ENCODE results near the gene ZNRF3. TPM values are rescaled to one million over a fixed set of nuclear protein-coding genes. Genes with fewer than 3 reads are reported as not detected.
"Not testable (repeated sequence)": the region's sequence is repeated elsewhere in the genome, so short reads cannot be mapped to it uniquely, and the experiment has no call there.

Gene ZNRF3
- polyA plus RNA-seq, 1 experiment, result 1.4 TPM

DNA sequence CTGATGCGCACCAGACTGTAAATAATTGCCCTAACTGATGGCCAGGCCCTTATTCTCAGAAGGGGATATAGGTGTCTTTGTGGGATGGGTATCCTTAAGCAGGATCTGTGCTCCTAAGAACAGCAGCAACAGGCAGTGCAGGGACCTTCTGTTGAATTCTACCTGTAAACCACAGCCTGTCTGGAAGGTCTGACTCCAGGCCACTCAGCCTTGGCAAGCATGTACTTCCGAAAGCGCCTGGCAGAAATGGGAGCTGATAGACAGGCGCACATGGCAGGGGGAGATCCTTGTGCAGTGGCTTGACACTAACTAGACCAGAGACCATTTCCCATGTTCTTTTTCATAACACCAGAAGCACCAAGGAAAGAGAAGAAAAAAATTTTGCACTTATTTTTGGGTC lies 119.2 kb downstream of the ZNRF3 start:
- DNase-seq (ENCODE audit: low read depth, low spot score), result no peak
- Histone ChIP-seq H3K4me3 (ENCODE audit: low read depth, low read length) (no peak overlapping the region), H3K27me3 (ENCODE audit: control insufficient read depth, insufficient read depth, low read length) (no peaks in the 10 kb centered on the region), H3K9me3 (ENCODE audit: control insufficient read depth, insufficient read depth, low read length) (no peaks in the 10 kb centered on the region), H3K27ac (ENCODE audit: low read depth, low read length) (no peak overlapping the region)
- POLR2A ChIA-PET, result no interaction called here
- CTCF ChIA-PET, result no interaction called here
- TF ChIP-seq, protein P1, sequence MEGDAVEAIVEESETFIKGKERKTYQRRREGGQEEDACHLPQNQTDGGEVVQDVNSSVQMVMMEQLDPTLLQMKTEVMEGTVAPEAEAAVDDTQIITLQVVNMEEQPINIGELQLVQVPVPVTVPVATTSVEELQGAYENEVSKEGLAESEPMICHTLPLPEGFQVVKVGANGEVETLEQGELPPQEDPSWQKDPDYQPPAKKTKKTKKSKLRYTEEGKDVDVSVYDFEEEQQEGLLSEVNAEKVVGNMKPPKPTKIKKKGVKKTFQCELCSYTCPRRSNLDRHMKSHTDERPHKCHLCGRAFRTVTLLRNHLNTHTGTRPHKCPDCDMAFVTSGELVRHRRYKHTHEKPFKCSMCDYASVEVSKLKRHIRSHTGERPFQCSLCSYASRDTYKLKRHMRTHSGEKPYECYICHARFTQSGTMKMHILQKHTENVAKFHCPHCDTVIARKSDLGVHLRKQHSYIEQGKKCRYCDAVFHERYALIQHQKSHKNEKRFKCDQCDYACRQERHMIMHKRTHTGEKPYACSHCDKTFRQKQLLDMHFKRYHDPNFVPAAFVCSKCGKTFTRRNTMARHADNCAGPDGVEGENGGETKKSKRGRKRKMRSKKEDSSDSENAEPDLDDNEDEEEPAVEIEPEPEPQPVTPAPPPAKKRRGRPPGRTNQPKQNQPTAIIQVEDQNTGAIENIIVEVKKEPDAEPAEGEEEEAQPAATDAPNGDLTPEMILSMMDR (IDR thresholded peaks at IDR 0.05; ENCODE audit: low read depth, low read length), result no peak

DNA sequence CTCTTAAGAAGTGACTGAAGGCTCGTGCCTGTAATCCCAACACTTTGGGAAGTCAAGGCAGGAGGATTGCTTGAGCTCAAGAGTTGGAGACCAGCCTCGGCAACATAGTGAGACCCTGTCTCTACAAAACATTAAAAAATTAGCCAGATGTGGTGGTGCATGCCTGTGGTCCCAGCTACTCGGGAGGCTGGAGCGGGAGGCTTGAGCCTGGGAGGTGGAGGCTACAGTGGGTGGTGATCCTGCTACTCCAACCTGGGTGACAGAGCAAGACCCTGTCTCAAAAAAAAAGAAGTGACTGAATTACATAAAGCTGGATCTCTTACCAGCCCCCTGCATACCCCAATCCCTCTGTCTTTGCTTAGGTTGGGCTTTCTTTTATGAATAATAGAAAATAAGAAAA lies 120.2 kb downstream of the ZNRF3 start:
- no peaks in the 10 kb centered on the region for H3K9me3 ChIP-seq (ENCODE audit: control insufficient read depth, insufficient read depth, low read length)
- no peak for DNase-seq (ENCODE audit: low read depth, low spot score)
- TF ChIP-seq, protein P1 (IDR thresholded peaks at IDR 0.05; ENCODE audit: low read depth, low read length), result no peak
- H3K27ac ChIP-seq (ENCODE audit: low read depth, low read length), result no peak overlapping the region
- no peaks in the 10 kb centered on the region for H3K27me3 ChIP-seq (ENCODE audit: control insufficient read depth, insufficient read depth, low read length)
- ChIA-PET CTCF (no interaction called here), POLR2A (no interaction called here)
- H3K4me3 ChIP-seq (ENCODE audit: low read depth, low read length), result no peak overlapping the region

DNA sequence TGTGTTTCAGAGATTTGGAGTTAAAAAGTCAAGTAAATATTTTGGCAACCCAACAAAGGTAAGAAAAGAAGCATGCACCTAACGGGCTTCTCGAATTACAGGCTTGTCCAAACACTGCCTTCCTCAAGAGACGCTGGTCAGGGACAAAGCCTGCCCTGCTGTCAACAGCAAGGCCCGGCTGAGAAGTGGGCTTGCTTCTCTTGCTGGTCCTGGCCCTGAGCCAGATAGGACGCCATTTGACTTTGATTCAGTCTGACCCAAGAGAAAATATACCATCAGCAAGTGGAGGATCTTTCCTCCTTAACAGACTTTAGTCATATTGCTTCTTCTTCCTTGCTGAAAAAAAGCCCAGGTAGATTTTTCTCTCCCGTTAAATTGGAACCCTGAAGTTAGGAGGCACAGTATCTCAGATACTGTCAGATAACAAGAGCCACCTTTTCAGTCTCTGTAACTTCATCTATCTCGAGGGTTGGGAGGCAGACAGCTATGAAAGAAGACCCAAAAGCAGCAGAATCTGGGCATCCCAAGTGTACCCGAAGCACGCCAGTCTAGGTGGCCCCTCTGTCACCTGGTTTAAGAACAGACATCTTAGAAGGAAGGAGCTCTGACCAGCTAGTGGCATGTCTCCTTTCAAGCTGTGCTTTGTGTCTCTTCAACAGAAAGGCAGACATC lies 120.7 kb downstream of the ZNRF3 start:
- ChIA-PET POLR2A (no interaction called here), CTCF (interaction anchor here (1.1 to 2.0 kb wide), 2 partner anchors 37 to 148 kb away, joined by 4 to 5 read pairs; no protein-coding TSS in a partner anchor)
- TF ChIP-seq, protein P1 (IDR thresholded peaks at IDR 0.05; ENCODE audit: low read depth, low read length), result no peak
- H3K27ac ChIP-seq (ENCODE audit: low read depth, low read length), result no peak overlapping the region
- no peak overlapping the region for H3K4me3 ChIP-seq (ENCODE audit: low read depth, low read length)
- no peak for DNase-seq (ENCODE audit: low read depth, low spot score)
- no peaks in the 10 kb centered on the region for H3K9me3 ChIP-seq (ENCODE audit: control insufficient read depth, insufficient read depth, low read length)
- no peaks in the 10 kb centered on the region for H3K27me3 ChIP-seq (ENCODE audit: control insufficient read depth, insufficient read depth, low read length)

DNA sequence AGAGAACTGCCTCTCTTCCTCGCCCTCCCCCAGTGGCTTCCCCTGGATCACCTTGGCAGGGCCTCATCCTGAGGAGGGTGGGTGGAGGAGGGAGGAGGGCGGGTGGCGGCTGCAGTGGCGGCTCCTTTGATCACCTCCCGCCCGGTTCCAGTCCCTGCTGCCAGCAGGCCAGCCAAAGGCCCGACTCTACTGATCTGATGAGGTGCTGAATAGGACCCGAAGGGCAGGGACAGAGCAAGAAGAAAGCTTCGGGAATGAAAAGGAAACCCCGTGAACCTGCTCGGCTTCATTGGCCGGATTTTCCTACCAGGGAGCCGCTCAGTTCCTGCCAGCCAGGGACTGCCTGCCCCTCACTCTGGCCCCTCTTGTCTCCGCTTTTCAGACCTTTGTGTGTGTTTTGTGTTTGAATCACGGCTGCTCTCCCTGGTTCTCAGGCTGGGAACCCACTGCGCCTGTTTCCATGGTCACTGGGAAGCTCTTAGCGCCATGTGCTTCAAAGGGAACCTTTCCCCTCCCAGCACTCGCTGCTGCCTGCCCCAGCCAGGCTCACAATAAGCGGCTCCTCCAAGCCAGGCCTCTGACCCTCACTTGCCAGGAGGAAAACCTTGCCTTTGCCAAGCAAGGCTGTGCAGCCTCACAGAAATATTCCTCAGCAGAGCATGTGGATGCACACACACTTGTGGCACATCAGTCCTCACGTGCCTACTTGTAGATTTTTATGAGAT lies 121.4 kb downstream of the ZNRF3 start:
- POLR2A ChIA-PET, result no interaction called here
- TF ChIP-seq, protein P1 (IDR thresholded peaks at IDR 0.05; ENCODE audit: low read depth, low read length), result no peak
- DNase-seq (ENCODE audit: low read depth, low spot score), result no peak

DNA sequence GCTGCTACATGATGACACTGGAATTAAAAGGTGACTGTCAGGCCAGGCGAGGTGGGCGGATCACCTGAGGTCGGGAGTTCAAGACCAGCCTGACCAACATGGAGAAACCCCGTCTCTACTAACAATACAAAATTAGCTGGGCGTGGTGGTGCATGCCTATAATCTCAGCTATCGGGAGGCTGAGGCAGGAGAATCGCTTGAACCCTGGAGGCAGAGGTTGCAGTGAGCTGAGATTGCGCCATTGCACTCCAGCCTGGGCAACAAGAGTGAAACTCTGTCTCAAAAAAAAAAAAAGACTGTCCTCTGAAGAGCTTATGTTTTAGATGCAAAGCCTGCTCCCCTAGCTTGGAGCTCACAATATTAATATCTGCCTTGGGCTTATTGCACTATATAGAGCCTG lies 122.4 kb downstream of the ZNRF3 start:
- POLR2A ChIA-PET, result interaction anchor here (0.7 kb wide), 1 partner anchor 562 kb away, joined by 10 read pairs; no protein-coding TSS in a partner anchor

More for the DNA sequence above, 121.4 kb downstream of the ZNRF3 start:
- Histone ChIP-seq H3K27me3 (ENCODE audit: control insufficient read depth, insufficient read depth, low read length) (no peaks in the 10 kb centered on the region), H3K27ac (ENCODE audit: low read depth, low read length) (no peak overlapping the region), H3K4me3 (ENCODE audit: low read depth, low read length) (no peak overlapping the region), H3K9me3 (ENCODE audit: control insufficient read depth, insufficient read depth, low read length) (no peaks in the 10 kb centered on the region)
- CTCF ChIA-PET, result interaction anchor here (0.6 to 2.0 kb wide), 3 partner anchors 36 to 413 kb away, joined by 3 to 5 read pairs (median 4); no protein-coding TSS in a partner anchor

More for the DNA sequence above, 122.4 kb downstream of the ZNRF3 start:
- H3K9me3 ChIP-seq (ENCODE audit: control insufficient read depth, insufficient read depth, low read length); H3K4me3 ChIP-seq (ENCODE audit: low read depth, low read length); H3K27ac ChIP-seq (ENCODE audit: low read depth, low read length); H3K27me3 ChIP-seq (ENCODE audit: control insufficient read depth, insufficient read depth, low read length); DNase-seq (ENCODE audit: low read depth, low spot score): not testable (repeated sequence)
- CTCF ChIA-PET, result interaction anchor here (2.0 kb wide), 1 partner anchor 35 kb away, joined by 5 read pairs; no protein-coding TSS in a partner anchor
